ENCODE measurements around the gene LNP1. TPM values are rescaled to one million over a fixed set of nuclear protein-coding genes. Genes with fewer than 3 reads are reported as not detected.

The LNP1 gene
- total RNA-seq, 1 experiment from 2014 or later = 1.8 TPM

GRCh38 chr3:100403362-100404249 lies 2.3 kb downstream of the LNP1 start:
- H3K27ac ChIP-seq (ENCODE audit: low read length) = peak overlapping the region; percentile 98
- peak overlapping the region; percentile 74 to 87 for H3K4me3 ChIP-seq (ENCODE audit: low read depth in 2 of 2, low read length in 2 of 2)

More at GRCh38 chr3:100403362-100404249, 2.3 kb downstream of the LNP1 start:
- ATAC-seq (no peak), DNase-seq (ENCODE audit: low read depth, low spot score) (no peak)
- Histone ChIP-seq H3K36me3 (ENCODE audit: control insufficient read depth, insufficient read depth, low read length) (no peaks in the 10 kb centered on the region), H3K4me1 (ENCODE audit: control insufficient read depth, insufficient read depth, low read length) (peaks cover 2% of the 10 kb centered on the region; the same call in 1 of the 2 replicates), H3K27me3 (ENCODE audit: control insufficient read depth, insufficient read depth, low read length) (no peaks in the 10 kb centered on the region), H3K9me3 (ENCODE audit: control insufficient read depth, insufficient read depth, low read depth, low read length) (peaks cover 8% of the 10 kb centered on the region; the same call in 1 of the 2 replicates)
- intact Hi-C loops (cut with micrococcal nuclease; ENCODE audit: unreplicated experiment) (loop anchor here (10.0 kb wide), 1 partner anchor 191 kb away; no protein-coding TSS in a partner anchor), in situ Hi-C loops (cut with HindIII; ENCODE audit: low pct_unique_long_range_greater_than_20kb, low sequenced_read_pairs) (no loop called here)
- CTCF ChIA-PET = no interaction called here
- BruUV-seq (replicated peaks) = no TSS peak
- no peak for TF ChIP-seq POLR2AphosphoS5 (IDR thresholded peaks at IDR 0.05; ENCODE audit: low read depth, low read length)
- TF ChIP-seq REST (IDR thresholded peaks at IDR 0.05; ENCODE audit: insufficient read depth in 1 of 2, low read depth in 2 of 2, low read length in 1 of 2) = no peak
- TF ChIP-seq SIN3A (IDR thresholded peaks at IDR 0.05; ENCODE audit: borderline replicate concordance, insufficient read depth, low read depth, low read length) = no peak
- TF ChIP-seq TCF7L2 (IDR thresholded peaks at IDR 0.05; ENCODE audit: low read depth, low read length) = no peak
- no peak for TF ChIP-seq CTCF (IDR thresholded peaks at IDR 0.05)
- POLR2A ChIA-PET = interaction anchor here (0.7 kb wide), 1 partner anchor 242 kb away, joined by 8 read pairs; no protein-coding TSS in a partner anchor
